ENCODE data around the gene PPP2R3C. TPM values are rescaled to one million over a fixed set of nuclear protein-coding genes. Genes with fewer than 3 reads are reported as not detected.
A peak's percentile ranks its signal among the peaks of the same experiment; 100 is the strongest.

PPP2R3C gene
- total and polyA plus RNA-seq, 2 of the 4 experiments (the other 2 are of a cell fraction): 15.9 to 17.0 TPM

DNA sequence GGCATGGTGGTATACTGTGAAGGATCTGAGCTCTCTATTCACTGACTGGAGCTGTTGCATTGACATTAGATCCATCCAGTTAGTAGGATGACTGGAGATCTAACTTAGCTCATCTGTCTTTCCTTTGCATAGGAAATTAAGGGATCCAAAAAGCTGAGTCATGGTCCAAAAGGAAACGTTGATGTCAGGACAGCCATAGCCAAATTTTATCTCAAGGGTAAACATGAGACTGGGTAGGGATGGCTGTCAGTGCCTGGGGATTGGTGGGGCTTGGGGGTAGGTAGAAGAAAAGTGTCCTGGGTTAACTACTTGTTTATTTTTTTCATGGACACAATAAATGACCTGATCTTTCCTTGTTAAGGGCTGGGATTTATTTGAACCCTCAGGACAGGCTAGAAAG is 71.1 kb downstream of the PPP2R3C start:
- H3K4ac ChIP-seq (ENCODE audit: low read depth, low read length): peak overlapping the region; percentile 85
- H3K18ac ChIP-seq (ENCODE audit: low read depth, low read length): peak overlapping the region; percentile 54
- peak overlapping the region; percentile 32; the same call in 1 of the 2 replicates for H4K91ac ChIP-seq (ENCODE audit: insufficient read depth, low read depth, low read length)
- H3K79me1 ChIP-seq (ENCODE audit: low read depth in 1 of 2, low read length in 2 of 2): peaks cover 12 to 57% of the 10 kb centered on the region in 2 experiments
- no peak overlapping the region for H2AK5ac ChIP-seq (ENCODE audit: low read depth, low read length)
- H2BK5ac ChIP-seq (ENCODE audit: low read depth, low read length, poor library complexity, severe bottlenecking): peak overlapping the region; percentile 52
- H3K9me1 ChIP-seq (ENCODE audit: insufficient read depth, low read length): peaks cover 4% of the 10 kb centered on the region; the same call in 1 of the 2 replicates
- in situ Hi-C loops (cut with MboI; ENCODE audit: low sequenced_read_pairs) (no loop called here), dilution Hi-C loops (cut with HindIII; ENCODE audit: low sequenced_read_pairs, unreplicated experiment) (no loop called here), intact Hi-C loops (cut with micrococcal nuclease) (no loop called here)
- POLR2A ChIA-PET (ENCODE audit: unreplicated experiment): interaction anchor here (0.6 kb wide), 1 partner anchor 15 kb away, joined by 7 read pairs; no protein-coding TSS in a partner anchor
- no peak overlapping the region for H2AK9ac ChIP-seq (replicated peaks; ENCODE audit: low read depth, low read length, poor library complexity)
- BruUV-seq (replicated peaks): no TSS peak
- no peak overlapping the region for H3K56ac ChIP-seq (ENCODE audit: extremely low read depth, insufficient read depth, low read length)
- H3K9me3 ChIP-seq (ENCODE audit: control insufficient read depth, insufficient read depth, low read length): no peaks in the 10 kb centered on the region
- H3K4me3 ChIP-seq (ENCODE audit: insufficient read depth, low read depth, low read length): no peak overlapping the region
- no peak overlapping the region for H3K9ac ChIP-seq (ENCODE audit: low read depth, low read length)
- no peaks in the 10 kb centered on the region for H4K20me1 ChIP-seq (ENCODE audit: insufficient read depth, low read length)
- H3K27me3 ChIP-seq (ENCODE audit: control insufficient read depth, insufficient read depth, low read length): no peaks in the 10 kb centered on the region
- peaks cover 2% of the 10 kb centered on the region; the same call in 1 of the 2 replicates for H3K4me1 ChIP-seq (ENCODE audit: control insufficient read depth, insufficient read depth, low read length)
- H3K14ac ChIP-seq (replicated peaks; ENCODE audit: low read depth, low read length): peak overlapping the region; percentile 82
- DNase-seq: peak; percentile 72
- no peak overlapping the region for H3K4me2 ChIP-seq (ENCODE audit: low read depth, low read length)
- ATAC-seq (ENCODE audit: low read depth): peak; percentile 3; the same call in 1 of the 2 replicates
- H4K5ac ChIP-seq (ENCODE audit: low read depth, low read length): no peak overlapping the region
- TF ChIP-seq, protein P1, sequence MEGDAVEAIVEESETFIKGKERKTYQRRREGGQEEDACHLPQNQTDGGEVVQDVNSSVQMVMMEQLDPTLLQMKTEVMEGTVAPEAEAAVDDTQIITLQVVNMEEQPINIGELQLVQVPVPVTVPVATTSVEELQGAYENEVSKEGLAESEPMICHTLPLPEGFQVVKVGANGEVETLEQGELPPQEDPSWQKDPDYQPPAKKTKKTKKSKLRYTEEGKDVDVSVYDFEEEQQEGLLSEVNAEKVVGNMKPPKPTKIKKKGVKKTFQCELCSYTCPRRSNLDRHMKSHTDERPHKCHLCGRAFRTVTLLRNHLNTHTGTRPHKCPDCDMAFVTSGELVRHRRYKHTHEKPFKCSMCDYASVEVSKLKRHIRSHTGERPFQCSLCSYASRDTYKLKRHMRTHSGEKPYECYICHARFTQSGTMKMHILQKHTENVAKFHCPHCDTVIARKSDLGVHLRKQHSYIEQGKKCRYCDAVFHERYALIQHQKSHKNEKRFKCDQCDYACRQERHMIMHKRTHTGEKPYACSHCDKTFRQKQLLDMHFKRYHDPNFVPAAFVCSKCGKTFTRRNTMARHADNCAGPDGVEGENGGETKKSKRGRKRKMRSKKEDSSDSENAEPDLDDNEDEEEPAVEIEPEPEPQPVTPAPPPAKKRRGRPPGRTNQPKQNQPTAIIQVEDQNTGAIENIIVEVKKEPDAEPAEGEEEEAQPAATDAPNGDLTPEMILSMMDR (conservative IDR thresholded peaks at IDR 0.05; ENCODE audit: low read depth, low read length): no peak
- TF ChIP-seq FOS (IDR thresholded peaks at IDR 0.05; ENCODE audit: low read depth, low read length) (peak; percentile 24; the same call in 1 of the 2 replicates), MAFK (IDR thresholded peaks at IDR 0.05; ENCODE audit: low read depth, low read length) (peak; percentile 82), NFE2L2 (IDR thresholded peaks at IDR 0.05; ENCODE audit: low read depth, low read length) (peak; percentile 98), SMC3 (IDR thresholded peaks at IDR 0.05; ENCODE audit: low read depth, low read length) (no peak)
- H2BK120ac ChIP-seq (ENCODE audit: low read depth, low read length): peak overlapping the region; percentile 45; the same call in 1 of the 2 replicates
- peak overlapping the region; percentile 63; the same call in 1 of the 2 replicates for H3K27ac ChIP-seq (ENCODE audit: insufficient read depth, low read length)
- H2BK15ac ChIP-seq (ENCODE audit: low read depth, low read length): no peak overlapping the region
- no peak overlapping the region for H2AFZ ChIP-seq (replicated peaks; ENCODE audit: low read length, poor library complexity)
- H2BK20ac ChIP-seq (ENCODE audit: low read depth, low read length): peak overlapping the region; percentile 25; the same call in 1 of the 2 replicates
- H3K23ac ChIP-seq (ENCODE audit: low read depth, low read length): peak overlapping the region; percentile 85
- H3K36me3 ChIP-seq (ENCODE audit: control insufficient read depth, insufficient read depth, low read length): peaks cover 7% of the 10 kb centered on the region
- no CpG with 5 or more reads among the region's 1 CpG for WGBS, 2 experiments (ENCODE audit: extremely low coverage in 2 of 2, insufficient read length in 1 of 2)
- CTCF ChIA-PET: no interaction called here
- peak overlapping the region in 1 of 2 experiments; percentile 57; a peak in 2 of 4 replicates for H4K8ac ChIP-seq (ENCODE audit: low read depth in 2 of 2, low read length in 2 of 2)
